Mesendoderm (in vitro differentiated cells): ENCODE results near the gene OR2M2. TPM values are rescaled to one million over a fixed set of nuclear protein-coding genes. Genes with fewer than 3 reads are reported as not detected.

Source experiments
- DNase-seq: peaks from one replicate; pipeline ENCODE4 v3.0.0; 2013
- H2AK5ac ChIP-seq: 2 replicates; pipeline ENCODE4 v1.6.1; 2013; ENCODE audit warnings: low read length, inconsistent platforms
- H2BK120ac ChIP-seq: 2 replicates; pipeline ENCODE4 v1.6.1; 2013; ENCODE audit warnings: low read depth, mild to moderate bottlenecking, low read length, moderate library complexity, mixed read lengths
- H2BK15ac ChIP-seq: replicated peaks from 2 replicates; pipeline ENCODE4 v1.6.1; 2013; ENCODE audit warnings: low read depth, mild to moderate bottlenecking, moderate library complexity
- H2BK5ac ChIP-seq: 2 replicates; pipeline ENCODE4 v1.6.1; 2013; ENCODE audit warnings: low read length, inconsistent platforms
- H3K18ac ChIP-seq: 2 replicates; pipeline ENCODE4 v1.6.1; 2013; ENCODE audit warnings: mild to moderate bottlenecking, low read length, mixed read lengths
- H3K23ac ChIP-seq: one replicate; pipeline ENCODE4 v1.6.1; 2013; ENCODE audit warnings: low read length
- H3K27ac ChIP-seq: 2 replicates; pipeline ENCODE4 v1.5.1; 2013; ENCODE audit warnings: low read depth, mild to moderate bottlenecking, inconsistent platforms, low read length, moderate library complexity
- H3K27me3 ChIP-seq: 2 replicates; pipeline ENCODE4 v1.6.1; 2013; ENCODE audit warnings: low read length, control low read depth, mild to moderate bottlenecking, inconsistent platforms; ENCODE audit not compliant: insufficient read depth, poor library complexity
- H3K36me3 ChIP-seq: 2 replicates; pipeline ENCODE4 v1.6.1; 2013; ENCODE audit warnings: low read length, inconsistent platforms; ENCODE audit not compliant: control insufficient read depth, insufficient read depth
- H3K4ac ChIP-seq: one replicate; pipeline ENCODE4 v1.6.1; 2013; ENCODE audit warnings: low read depth, mild to moderate bottlenecking, low read length, moderate library complexity
- H3K4me1 ChIP-seq: 2 replicates; pipeline ENCODE4 v1.6.1; 2013; ENCODE audit warnings: low read depth, low read length, inconsistent platforms; ENCODE audit not compliant: control insufficient read depth
- H3K4me2 ChIP-seq: 2 replicates; pipeline ENCODE4 v1.6.1; 2013; ENCODE audit warnings: low read length
- H3K4me3 ChIP-seq: 2 replicates; pipeline ENCODE4 v1.5.1; 2013; ENCODE audit warnings: mild to moderate bottlenecking, low read length
- H3K56ac ChIP-seq: one replicate; pipeline ENCODE4 v1.6.1; 2013; ENCODE audit warnings: low read length
- H3K79me1 ChIP-seq: 2 replicates; pipeline ENCODE4 v1.6.1; 2013; ENCODE audit warnings: low read length, inconsistent platforms
- H3K79me2 ChIP-seq: 2 replicates; pipeline ENCODE4 v1.6.1; 2013; ENCODE audit warnings: mild to moderate bottlenecking, low read length; ENCODE audit not compliant: control insufficient read depth, insufficient read depth
- H3K9ac ChIP-seq: 2 replicates; pipeline ENCODE4 v1.6.1; 2013; ENCODE audit warnings: low read length, inconsistent platforms
- H4K5ac ChIP-seq: one replicate; pipeline ENCODE4 v1.6.1; 2013; ENCODE audit warnings: low read length
- H4K8ac ChIP-seq: one replicate; pipeline ENCODE4 v1.6.1; 2013; ENCODE audit warnings: low read depth, mild to moderate bottlenecking, control low read depth, low read length, moderate library complexity
- WGBS: extraction: QIAGEN DNeasy Blood & Tissue Kit; methylation state at CpG from one replicate; pipeline ENCODE4 v1.1.7; 2013; ENCODE audit warnings: low lambda C conversion rate, missing lambda C conversion rate; ENCODE audit not compliant: insufficient coverage; ENCODE audit errors: extremely low coverage; 5-methylcytosine and 5-hydroxymethylcytosine counted together
- polyA plus RNA-seq, 2 experiments: library from polyadenylated mRNA; stranded (reverse); fragments of 200-250 nt; gene quantifications; one replicate each; pipeline ENCODE4 v1.2.3, GENCODE V29; 2013

The OR2M2 gene
- not detected for polyA plus RNA-seq (2013, experiment 1 of 2)
- polyA plus RNA-seq (2013, experiment 2 of 2), result not detected

GRCh38 chr1:248174521-248174920 lies at the start of gene OR2M2:
OR2M2 (plus strand) TSS chr1:248174821; CDS start chr1:248179986, 5,165 bp downstream.
- H3K4me3 ChIP-seq, result no peak within 1 kb of the TSS
- H2BK5ac ChIP-seq, result no peak within 1 kb of the TSS
- H4K8ac ChIP-seq, result no peak within 1 kb of the TSS
- H3K18ac ChIP-seq, result no peak within 1 kb of the TSS
- no peak within 1 kb of the TSS for H3K9ac ChIP-seq
- no peak within 1 kb of the TSS for H2BK15ac ChIP-seq
- H3K79me1 ChIP-seq, result no peaks in the 10 kb centered on the region
- no peak for DNase-seq
- no peak within 1 kb of the TSS for H3K4me2 ChIP-seq
- no peak within 1 kb of the TSS for H3K23ac ChIP-seq
- no peaks in the 10 kb centered on the region for H3K27me3 ChIP-seq
- H3K36me3 ChIP-seq, result no peaks in the 10 kb centered on the region
- no peak within 1 kb of the TSS for H2BK120ac ChIP-seq
- H3K56ac ChIP-seq, result no peak within 1 kb of the TSS
- no peak within 1 kb of the TSS for H2AK5ac ChIP-seq
- H4K5ac ChIP-seq, result no peak within 1 kb of the TSS
- no peaks in the 10 kb centered on the region for H3K4me1 ChIP-seq
- H3K27ac ChIP-seq, result no peak within 1 kb of the TSS
- no peaks in the 10 kb centered on the region for H3K79me2 ChIP-seq
- no peak within 1 kb of the TSS for H3K4ac ChIP-seq

GRCh38 chr1:248127653-248128052 lies 47.0 kb upstream of the OR2M2 start:
- Histone ChIP-seq H3K27me3 (no peaks in the 10 kb centered on the region), H3K4me3 (no peak overlapping the region), H3K79me1 (no peaks in the 10 kb centered on the region), H3K36me3 (no peaks in the 10 kb centered on the region), H3K4me1 (no peaks in the 10 kb centered on the region), H3K27ac (no peak overlapping the region), H2BK120ac (no peak overlapping the region), H2AK5ac (no peak overlapping the region), H4K5ac (no peak overlapping the region), H3K4me2 (no peak overlapping the region), H4K8ac (no peak overlapping the region), H3K23ac (no peak overlapping the region), H2BK5ac (no peak overlapping the region), H3K18ac (no peak overlapping the region), H3K79me2 (no peaks in the 10 kb centered on the region), H3K9ac (no peak overlapping the region), H2BK15ac (no peak overlapping the region), H3K56ac (no peak overlapping the region), H3K4ac (no peak overlapping the region)
- DNase-seq, result no peak
- whole genome bisulfite sequencing, result no CpG with 5 or more reads among the region's 5 CpGs

- H3K18ac ChIP-seq, result no peak overlapping the region
- no peak overlapping the region for H3K4me3 ChIP-seq
- no peak overlapping the region for H4K5ac ChIP-seq
- H3K4me1 ChIP-seq, result no peaks in the 10 kb centered on the region
- H2BK15ac ChIP-seq, result no peak overlapping the region
- no peak for DNase-seq
- H4K8ac ChIP-seq, result no peak overlapping the region
- H2BK120ac ChIP-seq, result no peak overlapping the region
- H3K4ac ChIP-seq, result no peak overlapping the region
- H2BK5ac ChIP-seq, result no peak overlapping the region
- H3K56ac ChIP-seq, result no peak overlapping the region
- no peak overlapping the region for H2AK5ac ChIP-seq
- no peaks in the 10 kb centered on the region for H3K36me3 ChIP-seq
- no peak overlapping the region for H3K23ac ChIP-seq
- no peak overlapping the region for H3K27ac ChIP-seq
- H3K79me1 ChIP-seq, result no peaks in the 10 kb centered on the region
- H3K79me2 ChIP-seq, result no peaks in the 10 kb centered on the region
- H3K27me3 ChIP-seq, result no peaks in the 10 kb centered on the region
- H3K4me2 ChIP-seq, result no peak overlapping the region
- no CpG with 5 or more reads among the region's 21 CpGs for WGBS
- H3K9ac ChIP-seq, result no peak overlapping the region
Measured at GRCh38 chr1:248136811-248137210, 37.8 kb upstream of the OR2M2 start.

GRCh38 chr1:248140846-248141245 lies 33.8 kb upstream of the OR2M2 start:
- Histone ChIP-seq H3K4me2 (no peak overlapping the region), H3K23ac (no peak overlapping the region), H2BK120ac (no peak overlapping the region), H2AK5ac (no peak overlapping the region), H4K8ac (no peak overlapping the region), H2BK15ac (no peak overlapping the region), H3K79me1 (no peaks in the 10 kb centered on the region), H3K36me3 (no peaks in the 10 kb centered on the region), H3K9ac (no peak overlapping the region), H3K4ac (no peak overlapping the region), H3K27me3 (no peaks in the 10 kb centered on the region), H4K5ac (no peak overlapping the region), H3K18ac (no peak overlapping the region), H3K27ac (no peak overlapping the region), H3K4me1 (no peaks in the 10 kb centered on the region), H3K56ac (no peak overlapping the region), H3K4me3 (no peak overlapping the region), H3K79me2 (no peaks in the 10 kb centered on the region), H2BK5ac (no peak overlapping the region)
- no CpG with 5 or more reads among the region's 1 CpG for WGBS
- DNase-seq, result no peak

GRCh38 chr1:248143311-248143710 lies 31.3 kb upstream of the OR2M2 start:
- Histone ChIP-seq H2AK5ac (no peak overlapping the region), H3K4ac (no peak overlapping the region), H3K23ac (no peak overlapping the region), H2BK120ac (no peak overlapping the region), H4K8ac (no peak overlapping the region), H2BK5ac (no peak overlapping the region), H3K79me2 (no peaks in the 10 kb centered on the region), H2BK15ac (no peak overlapping the region), H3K27me3 (no peaks in the 10 kb centered on the region), H3K36me3 (no peaks in the 10 kb centered on the region), H4K5ac (no peak overlapping the region), H3K9ac (no peak overlapping the region), H3K56ac (no peak overlapping the region), H3K27ac (no peak overlapping the region), H3K4me2 (no peak overlapping the region), H3K79me1 (no peaks in the 10 kb centered on the region), H3K18ac (no peak overlapping the region), H3K4me1 (no peaks in the 10 kb centered on the region), H3K4me3 (no peak overlapping the region)
- WGBS, result 100% methylated on average over 1 of the region's 1 CpG
- DNase-seq, result no peak

- Histone ChIP-seq H3K4me3 (no peak within 1 kb of the TSS), H2BK15ac (no peak within 1 kb of the TSS)
- no CpG with 5 or more reads among the region's 3 CpGs for WGBS
Measured at GRCh38 chr1:248144513-248145198, 30.0 kb upstream of the OR2M2 start, which contains the start of gene OR2M5. OR2M5 (plus strand) TSS chr1:248145148; CDS start chr1:248145148, 0 bp downstream.

More at GRCh38 chr1:248144513-248145198, 30.0 kb upstream of the OR2M2 start, which contains the start of gene OR2M5:
- H3K18ac ChIP-seq, result no peak within 1 kb of the TSS
- no peak within 1 kb of the TSS for H4K5ac ChIP-seq
- no peaks in the 10 kb centered on the region for H3K27me3 ChIP-seq
- no peaks in the 10 kb centered on the region for H3K79me2 ChIP-seq
- no peak within 1 kb of the TSS for H2BK5ac ChIP-seq
- H3K23ac ChIP-seq, result no peak within 1 kb of the TSS
- no peaks in the 10 kb centered on the region for H3K4me1 ChIP-seq
- H3K9ac ChIP-seq, result no peak within 1 kb of the TSS
- no peak within 1 kb of the TSS for H3K56ac ChIP-seq
- no peaks in the 10 kb centered on the region for H3K79me1 ChIP-seq
- H3K36me3 ChIP-seq, result no peaks in the 10 kb centered on the region
- no peak for DNase-seq
- no peak within 1 kb of the TSS for H3K4me2 ChIP-seq
- H2AK5ac ChIP-seq, result no peak within 1 kb of the TSS
- H4K8ac ChIP-seq, result no peak within 1 kb of the TSS
- H2BK120ac ChIP-seq, result no peak within 1 kb of the TSS
- no peak within 1 kb of the TSS for H3K27ac ChIP-seq
- no peak within 1 kb of the TSS for H3K4ac ChIP-seq
